Ovary (tissue), 9 donors: Measurements from ENCODE around the gene CAPN9. TPM values are rescaled to one million over a fixed set of nuclear protein-coding genes. Genes with fewer than 3 reads are reported as not detected.
A peak's percentile ranks its signal among the peaks of the same experiment; 100 is the strongest.

Experiments used
- DNase-seq, 5 donors: peaks; one replicate each; pipeline ENCODE4 v3.0.0-alpha.2; 2019 to 2020
- H3K27ac ChIP-seq, 2 donors: fragments of 200-600 bp; one replicate each; pipeline versions ENCODE4 v1.5.1 to v1.8.0; 2019 to 2022
- H3K27me3 ChIP-seq: fragments of 200-600 bp; one replicate; pipeline ENCODE4 v1.8.0; 2022
- H3K36me3 ChIP-seq: fragments of 200-600 bp; sonication (generic); one replicate; pipeline ENCODE4 v1.5.1; 2019
- H3K4me1 ChIP-seq: one replicate; pipeline ENCODE4 v1.8.1; 2013; ENCODE audit warnings: mild to moderate bottlenecking, moderate library complexity; ENCODE audit not compliant: insufficient read depth
- H3K4me3 ChIP-seq: fragments of 200-600 bp; sonication (generic); one replicate; pipeline ENCODE4 v1.5.1; 2017
- H3K9me3 ChIP-seq, 2 donors: fragments of 200-600 bp in 1 of 2; sonication (generic) in 1 of 2; one replicate each; pipeline versions ENCODE4 v1.5.1 to v1.8.1; 2013 to 2019; ENCODE audit warnings: mild to moderate bottlenecking in 1 of 2, moderate library complexity in 1 of 2
- EP300 ChIP-seq: sonication (generic); formaldehyde crosslinking; IDR thresholded peaks from one replicate; pipeline ENCODE4 v1.6.1; 2017; ENCODE audit warnings: antibody characterized with exemption
- POLR2A ChIP-seq: fragments of 450-650 bp; IDR thresholded peaks from one replicate; pipeline ENCODE4 v1.6.1; 2017; ENCODE audit warnings: antibody characterized with exemption, mild to moderate bottlenecking, moderate library complexity
- WGBS, 3 donors: extraction: QIAGEN DNeasy Blood & Tissue Kit in 1 of 3; methylation state at CpG; one replicate each; pipeline versions ENCODE4 v1.1.5 to v1.1.7; 2013 to 2017; 5-methylcytosine and 5-hydroxymethylcytosine counted together
- intact Hi-C, 4 donors: fragments of 100-400 bp; cut with DNase I; formaldehyde crosslinking; loops; one replicate each; pipeline versions ENCODE4 v1.11.0 to v1.15.1; 2022 to 2023
- polyA plus RNA-seq, 2 donors: library from polyadenylated mRNA; stranded (reverse); fragments of 200-250 nt in 1 of 2; fragments of 350-450 nt in 1 of 2; fragmentation: Illumina TruSeq in 1 of 2; extraction: RNeasy Lipid Tissue Mini Kit (QIAGEN cat#74804) in 1 of 2; gene quantifications; one replicate each; pipeline ENCODE4 v1.2.3, GENCODE V29; 2013 to 2014
- small RNA-seq: library from RNA; depleted of rRNA; stranded (forward); fragments of <200 nt; gene quantifications from one replicate; pipeline ENCODE3, GENCODE V24; 2016
- total RNA-seq, 7 donors: library from RNA; depleted of rRNA in 2 of 7; stranded (reverse); fragments of >200 nt in 2 of 7; fragmentation: NEBNext Ultra II Directional in 3 of 7; extraction: Animal tissue kit (Norgen Biotek cat#: 25700) in 3 of 7; gene quantifications; one replicate each; pipeline versions ENCODE4 v1.1.0 to v1.2.4, GENCODE V29; 2016 to 2023
- TF ChIP-seq, protein P1 (sequence below), 3 donors: fragments of 450-650 bp in 2 of 3; fragments of 200-600 bp in 1 of 3; IDR thresholded peaks; one replicate each; pipeline versions ENCODE4 v1.5.1 to v1.8.0; 2016 to 2022; ENCODE audit warnings: antibody characterized with exemption in 3 of 3, mild to moderate bottlenecking in 1 of 3
- donor health status: DM: no; HTN: no; CAD: no; lungs with moderate emphysema.
- donor health status: DM: no; HTN: no; CAD: no.
- donor health status: Bipolar disorder and iron deficiency.
- donor health status: DM: yes; HTN: yes; CAD: no.
- donor health status: DM: no; HTN: no; CAD: no.
- donor health status: DM: yes; HTN: yes; CAD: no.

The CAPN9 gene
- total and polyA plus RNA-seq, 9 donors: 0.08 to 2.5 (median 0.29) TPM; not detected in 1

DNA sequence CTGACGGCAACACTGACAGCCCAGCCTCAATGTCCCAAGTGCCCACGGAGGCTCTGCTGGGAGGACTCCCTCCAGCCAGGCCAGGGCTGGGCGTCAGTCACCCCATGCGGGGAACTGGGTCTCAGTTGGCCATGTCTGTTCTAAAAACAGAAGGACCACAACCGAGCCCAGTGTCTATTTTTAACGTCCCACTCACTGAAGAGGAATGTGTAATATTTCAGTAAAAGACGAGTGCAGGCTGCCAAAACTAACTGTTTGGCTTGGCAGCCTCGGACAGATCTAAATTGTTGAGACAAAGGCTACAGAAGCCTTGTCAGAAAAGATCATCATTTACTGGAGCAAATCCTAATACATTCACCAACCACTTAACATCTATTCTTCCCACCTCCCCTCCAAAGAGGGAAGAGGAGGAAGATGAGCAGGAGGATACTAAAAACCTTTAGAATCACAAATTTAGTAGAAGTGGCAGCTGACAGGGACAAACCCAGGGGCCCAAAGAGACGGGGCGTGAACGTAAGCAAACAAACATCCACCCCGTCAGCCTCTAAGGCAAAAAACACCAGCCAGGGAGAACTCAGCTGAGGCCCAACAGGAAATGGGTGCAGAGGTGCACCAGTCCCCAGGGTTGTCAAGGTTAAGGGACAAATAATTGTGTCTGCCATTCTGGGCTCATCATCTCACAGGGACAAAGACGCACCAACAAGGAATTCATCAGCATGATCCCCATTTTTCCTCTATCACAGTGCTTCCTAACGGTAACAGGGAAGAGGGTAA lies 102.5 kb downstream of the CAPN9 start:
- TF ChIP-seq EP300 (no peak), POLR2A (no peak)
- TF ChIP-seq, protein P1, sequence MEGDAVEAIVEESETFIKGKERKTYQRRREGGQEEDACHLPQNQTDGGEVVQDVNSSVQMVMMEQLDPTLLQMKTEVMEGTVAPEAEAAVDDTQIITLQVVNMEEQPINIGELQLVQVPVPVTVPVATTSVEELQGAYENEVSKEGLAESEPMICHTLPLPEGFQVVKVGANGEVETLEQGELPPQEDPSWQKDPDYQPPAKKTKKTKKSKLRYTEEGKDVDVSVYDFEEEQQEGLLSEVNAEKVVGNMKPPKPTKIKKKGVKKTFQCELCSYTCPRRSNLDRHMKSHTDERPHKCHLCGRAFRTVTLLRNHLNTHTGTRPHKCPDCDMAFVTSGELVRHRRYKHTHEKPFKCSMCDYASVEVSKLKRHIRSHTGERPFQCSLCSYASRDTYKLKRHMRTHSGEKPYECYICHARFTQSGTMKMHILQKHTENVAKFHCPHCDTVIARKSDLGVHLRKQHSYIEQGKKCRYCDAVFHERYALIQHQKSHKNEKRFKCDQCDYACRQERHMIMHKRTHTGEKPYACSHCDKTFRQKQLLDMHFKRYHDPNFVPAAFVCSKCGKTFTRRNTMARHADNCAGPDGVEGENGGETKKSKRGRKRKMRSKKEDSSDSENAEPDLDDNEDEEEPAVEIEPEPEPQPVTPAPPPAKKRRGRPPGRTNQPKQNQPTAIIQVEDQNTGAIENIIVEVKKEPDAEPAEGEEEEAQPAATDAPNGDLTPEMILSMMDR (IDR thresholded peaks at IDR 0.05): no peak
- DNase-seq: peak; percentile 65 to 80 (median 73)
- no peak overlapping the region for H3K4me3 ChIP-seq
- intact Hi-C loops: no loop called here
- no peaks in the 10 kb centered on the region for H3K36me3 ChIP-seq
- WGBS, 3 donors: 10 to 20% (median 13%) methylated on average over 14 of the region's 14 CpGs
- peak overlapping the region; percentile 11 to 69 for H3K27ac ChIP-seq
- H3K9me3 ChIP-seq: no peaks in the 10 kb centered on the region
- no peaks in the 10 kb centered on the region for H3K27me3 ChIP-seq
- peaks cover 29% of the 10 kb centered on the region for H3K4me1 ChIP-seq

DNA sequence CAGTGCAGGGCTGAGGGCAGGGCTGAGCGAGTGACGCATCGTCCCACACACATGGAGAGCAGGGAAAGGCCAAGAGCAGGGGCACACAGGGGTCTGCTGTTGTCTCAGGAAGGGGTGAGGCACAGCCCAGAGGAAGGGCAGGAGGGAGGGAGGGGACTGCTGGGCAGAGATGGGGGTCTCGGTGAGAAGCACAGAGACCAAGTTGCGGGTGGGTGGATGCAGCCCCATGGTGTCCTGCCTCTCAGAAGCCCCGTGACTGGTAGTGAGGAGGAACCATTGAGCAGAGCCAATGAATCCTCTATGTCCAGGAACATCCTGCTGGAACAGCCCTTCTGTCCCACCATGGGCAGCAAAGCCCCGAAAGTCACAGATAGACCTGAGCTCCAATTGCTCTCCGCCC lies 103.4 kb downstream of the CAPN9 start:
- peaks cover 30% of the 10 kb centered on the region for H3K4me1 ChIP-seq
- H3K27me3 ChIP-seq: no peaks in the 10 kb centered on the region
- 84 to 92% (median 87%) methylated on average over 8 of the region's 8 CpGs for WGBS, 3 donors
- TF ChIP-seq, protein P1 (IDR thresholded peaks at IDR 0.05): no peak
- no peak for TF ChIP-seq EP300
- no peak for TF ChIP-seq POLR2A
- no peaks in the 10 kb centered on the region for H3K36me3 ChIP-seq
- H3K9me3 ChIP-seq: no peaks in the 10 kb centered on the region
- DNase-seq: no peak
- no peak overlapping the region for H3K27ac ChIP-seq
- H3K4me3 ChIP-seq: no peak overlapping the region
- intact Hi-C loops: no loop called here

- intact Hi-C loops: no loop called here
- DNase-seq: no peak
- H3K4me1 ChIP-seq: peaks cover 32% of the 10 kb centered on the region
- H3K27ac ChIP-seq: no peak overlapping the region
- no peaks in the 10 kb centered on the region for H3K9me3 ChIP-seq
- 11 to 18% (median 17%) methylated on average over 5 of the region's 5 CpGs for WGBS, 3 donors
- TF ChIP-seq EP300: no peak
- TF ChIP-seq, protein P1 (IDR thresholded peaks at IDR 0.05): no peak
- TF ChIP-seq POLR2A: no peak
- no peaks in the 10 kb centered on the region for H3K36me3 ChIP-seq
- no peak overlapping the region for H3K4me3 ChIP-seq
- no peaks in the 10 kb centered on the region for H3K27me3 ChIP-seq
These were observed 104.1 kb downstream of the CAPN9 start for GRCh38 chr1:230851291-230851691.

Small RNAs within 50 kb of the gene (small RNA-seq; reads per million reads assigned to genes)
- not detected for gene RNA5SP79

Other genes with a start within 250 kb of the CAPN9 start
- gene COG2, start 104.9 kb upstream of the CAPN9 start, total RNA-seq: 10 to 100 TPM; 17.0 to 24.9 (median 21.5) TPM
- 10 to 100 TPM in 1 of 2 donors, 1 to 10 TPM in 1; 9.1 to 29.5 TPM for gene COG2, start 104.9 kb upstream of the CAPN9 start, polyA plus RNA-seq
- gene AGT, start 33.3 kb upstream of the CAPN9 start, total RNA-seq: 1 to 10 TPM in 6 of 7 donors, under 1 TPM in 1; 0.60 to 8.4 (median 3.3) TPM
- gene AGT, start 33.3 kb upstream of the CAPN9 start, polyA plus RNA-seq: 1 to 10 TPM; 3.8 to 10.0 TPM
- gene C1orf198, start 121.1 kb downstream of the CAPN9 start, total RNA-seq: 10 to 100 TPM; 36.7 to 60.8 (median 43.4) TPM
- gene C1orf198, start 121.1 kb downstream of the CAPN9 start, polyA plus RNA-seq: 10 to 100 TPM; 34.0 to 58.3 TPM
- 10 to 100 TPM in 4 of 7 donors, 1 to 10 TPM in 3; 6.4 to 16.5 (median 10.8) TPM for gene TTC13, start 231.5 kb downstream of the CAPN9 start, total RNA-seq
- 10 to 100 TPM in 1 of 2 donors, 1 to 10 TPM in 1; 4.2 to 15.5 TPM for gene TTC13, start 231.5 kb downstream of the CAPN9 start, polyA plus RNA-seq
- 10 to 100 TPM in 5 of 7 donors, 1 to 10 TPM in 2; 9.0 to 14.1 (median 12.3) TPM for gene ARV1, start 231.7 kb downstream of the CAPN9 start, total RNA-seq
- 10 to 100 TPM; 13.1 to 19.2 TPM for gene ARV1, start 231.7 kb downstream of the CAPN9 start, polyA plus RNA-seq